ENCODE measurements around the gene SV2A.

SV2A gene

DNA sequence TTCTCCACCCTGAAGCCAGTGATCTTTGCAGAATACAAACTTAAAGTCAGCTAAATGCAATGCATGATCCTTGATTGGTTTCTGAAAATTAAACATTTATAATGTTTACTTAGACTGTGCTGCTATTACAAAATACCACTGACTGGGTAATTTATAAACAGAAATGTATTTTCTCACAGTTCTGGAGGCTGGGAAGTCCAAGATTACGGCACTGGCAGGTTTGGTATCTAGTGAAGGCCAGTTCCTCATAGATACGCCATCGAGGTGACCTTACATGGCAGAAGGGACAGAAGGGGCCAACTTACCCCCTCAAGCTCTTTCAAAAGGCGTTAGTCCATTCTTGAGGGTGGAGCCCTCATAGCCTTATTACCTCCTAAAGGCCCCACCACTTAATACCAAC lies 21.1 kb downstream of the SV2A start:
- H2BK120ac ChIP-seq (ENCODE audit: insufficient read depth, low read length, poor library complexity): no peak overlapping the region
- no peak overlapping the region for H2BK5ac ChIP-seq (ENCODE audit: low read depth, low read length, poor library complexity)
- H4K8ac ChIP-seq (ENCODE audit: low read depth, low read length): no peak overlapping the region
- H3K23ac ChIP-seq (ENCODE audit: low read length): no peak overlapping the region
- H3K79me1 ChIP-seq (ENCODE audit: low read length): peaks cover 6% of the 10 kb centered on the region
- H3K9me3 ChIP-seq (ENCODE audit: insufficient read depth, low read depth, low read length): no peaks in the 10 kb centered on the region
- no peak overlapping the region for H3K4me2 ChIP-seq (ENCODE audit: low read length)
- no peak overlapping the region for H3K18ac ChIP-seq (ENCODE audit: low read length)
- peaks cover 4% of the 10 kb centered on the region for H3K79me2 ChIP-seq (ENCODE audit: control insufficient read depth, insufficient read depth, low read length, poor library complexity)
- no peak for DNase-seq
- no peak overlapping the region for H2AK5ac ChIP-seq (ENCODE audit: low read length)
- no peak overlapping the region for H3K9ac ChIP-seq (ENCODE audit: low read length)
- no peak overlapping the region for H3K27ac ChIP-seq (ENCODE audit: low read depth, low read length)
- no peak overlapping the region for H3K14ac ChIP-seq (ENCODE audit: low read length)
- no peak overlapping the region for H4K12ac ChIP-seq (ENCODE audit: low read depth, low read length)
- no peak overlapping the region for H3K4me3 ChIP-seq (ENCODE audit: low read depth, low read length)
- peaks cover 5 to 7% of the 10 kb centered on the region in 2 experiments for H3K4me1 ChIP-seq (ENCODE audit: control insufficient read depth in 1 of 2, insufficient read depth in 2 of 2, low read length in 2 of 2)
- H2BK12ac ChIP-seq (ENCODE audit: low read length): no peak overlapping the region
- no peaks in the 10 kb centered on the region for H3K36me3 ChIP-seq (ENCODE audit: control insufficient read depth in 1 of 2, insufficient read depth in 2 of 2, low read length in 2 of 2)
- no peak overlapping the region for H2AFZ ChIP-seq (ENCODE audit: insufficient read depth, low read length, poor library complexity)
- H3K4ac ChIP-seq (ENCODE audit: low read depth, low read length): no peak overlapping the region
- H3K27me3 ChIP-seq (ENCODE audit: insufficient read depth, low read length): no peaks in the 10 kb centered on the region
- H4K91ac ChIP-seq (ENCODE audit: low read depth, low read length): no peak overlapping the region
- WGBS (ENCODE audit: extremely low coverage, insufficient coverage, insufficient read length): no CpG with 5 or more reads among the region's 4 CpGs

DNA sequence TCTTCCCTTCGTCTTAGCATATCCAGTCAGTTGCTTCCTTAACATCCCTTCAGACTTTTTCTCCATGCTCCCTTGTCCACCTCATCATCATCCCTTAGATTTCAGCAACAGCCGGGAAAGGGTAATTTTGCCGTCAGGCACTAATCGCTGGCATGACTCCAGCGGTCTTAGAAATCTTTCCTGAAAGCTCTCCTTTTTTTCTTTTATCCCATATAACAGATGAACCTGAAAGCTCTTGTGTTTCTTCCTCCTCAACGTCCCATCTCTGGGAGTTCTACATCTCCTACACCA lies 28.7 kb downstream of the SV2A start:
- H3K79me1 ChIP-seq (ENCODE audit: low read length): peaks cover 28% of the 10 kb centered on the region
- H2AFZ ChIP-seq (ENCODE audit: insufficient read depth, low read length, poor library complexity): peak overlapping the region; percentile 57
- peak overlapping the region; percentile 79 for H4K8ac ChIP-seq (ENCODE audit: low read depth, low read length)
- peak overlapping the region; percentile 64 for H2BK5ac ChIP-seq (ENCODE audit: low read depth, low read length, poor library complexity)
- no peak overlapping the region for H3K4me3 ChIP-seq (ENCODE audit: low read depth, low read length)
- peak overlapping the region; percentile 11 for H4K91ac ChIP-seq (ENCODE audit: low read depth, low read length)
- H3K4ac ChIP-seq (ENCODE audit: low read depth, low read length): peak overlapping the region; percentile 25
- H3K27me3 ChIP-seq (ENCODE audit: insufficient read depth, low read length): no peaks in the 10 kb centered on the region
- H3K14ac ChIP-seq (ENCODE audit: low read length): peak overlapping the region; percentile 65
- peak; percentile 28 to 52 for DNase-seq
- H3K9ac ChIP-seq (ENCODE audit: low read length): no peak overlapping the region
- peaks cover 7% of the 10 kb centered on the region for H3K79me2 ChIP-seq (ENCODE audit: control insufficient read depth, insufficient read depth, low read length, poor library complexity)
- no peaks in the 10 kb centered on the region for H3K9me3 ChIP-seq (ENCODE audit: insufficient read depth, low read depth, low read length)
- peak overlapping the region; percentile 82 for H3K4me2 ChIP-seq (ENCODE audit: low read length)
- no peak overlapping the region for H3K23ac ChIP-seq (ENCODE audit: low read length)
- H3K36me3 ChIP-seq (ENCODE audit: control insufficient read depth in 1 of 2, insufficient read depth in 2 of 2, low read length in 2 of 2): no peaks in the 10 kb centered on the region
- peak overlapping the region; percentile 51 for H4K12ac ChIP-seq (ENCODE audit: low read depth, low read length)
- no peak overlapping the region for H2BK120ac ChIP-seq (ENCODE audit: insufficient read depth, low read length, poor library complexity)
- H3K18ac ChIP-seq (ENCODE audit: low read length): no peak overlapping the region
- H3K27ac ChIP-seq (ENCODE audit: low read depth, low read length): peak overlapping the region; percentile 99
- H3K4me1 ChIP-seq (ENCODE audit: control insufficient read depth in 1 of 2, insufficient read depth in 2 of 2, low read length in 2 of 2): peaks cover 0 to 8% of the 10 kb centered on the region in 2 experiments
- H2BK12ac ChIP-seq (ENCODE audit: low read length): no peak overlapping the region
- no CpG with 5 or more reads among the region's 6 CpGs for WGBS (ENCODE audit: extremely low coverage, insufficient coverage, insufficient read length)
- H2AK5ac ChIP-seq (ENCODE audit: low read length): no peak overlapping the region

DNA sequence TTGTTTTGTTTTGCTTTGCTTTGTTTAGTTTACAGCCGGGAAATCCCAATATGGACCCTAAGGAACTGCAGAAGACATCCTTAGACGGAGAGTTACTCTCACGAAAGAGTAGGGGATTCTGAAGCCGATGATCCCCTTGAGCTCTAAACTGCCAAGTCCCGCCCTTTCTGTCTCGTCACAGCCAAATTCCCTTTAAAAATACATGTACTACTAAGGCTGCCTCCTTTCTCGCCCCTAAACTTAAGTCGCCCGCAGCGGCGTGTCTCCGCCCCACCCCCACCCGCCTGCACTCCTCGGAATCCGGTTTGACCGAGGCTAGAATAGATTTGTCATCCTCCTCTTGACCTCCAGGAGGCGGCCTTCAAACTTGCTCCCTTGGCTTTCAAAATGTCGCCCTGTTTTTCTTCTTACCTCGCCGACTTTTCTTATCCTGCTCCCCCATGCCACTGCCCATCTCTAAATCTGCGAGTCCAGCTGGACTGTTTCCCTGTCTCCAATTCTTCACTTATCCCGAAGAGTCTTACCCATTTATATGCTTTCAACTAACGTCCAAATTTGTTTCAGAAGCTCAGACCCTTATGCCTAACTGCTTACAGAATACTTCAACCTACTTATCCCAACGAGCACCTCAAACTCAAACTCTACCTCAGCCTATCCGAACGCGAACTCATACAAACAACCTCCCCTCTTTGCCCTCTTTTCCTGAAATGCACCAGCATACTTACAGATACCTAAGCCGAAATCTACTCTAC lies 29.2 kb downstream of the SV2A start:
- peak overlapping the region; percentile 77 for H4K12ac ChIP-seq (ENCODE audit: low read depth, low read length)
- H3K9me3 ChIP-seq (ENCODE audit: insufficient read depth, low read depth, low read length): no peaks in the 10 kb centered on the region
- H3K27ac ChIP-seq (ENCODE audit: low read depth, low read length): peak overlapping the region; percentile 99
- H3K14ac ChIP-seq (ENCODE audit: low read length): peak overlapping the region; percentile 90
- no peaks in the 10 kb centered on the region for H3K36me3 ChIP-seq (ENCODE audit: control insufficient read depth in 1 of 2, insufficient read depth in 2 of 2, low read length in 2 of 2)
- H3K4ac ChIP-seq (ENCODE audit: low read depth, low read length): peak overlapping the region; percentile 91
- peaks cover 28% of the 10 kb centered on the region for H3K79me1 ChIP-seq (ENCODE audit: low read length)
- peaks cover 7% of the 10 kb centered on the region for H3K79me2 ChIP-seq (ENCODE audit: control insufficient read depth, insufficient read depth, low read length, poor library complexity)
- peak overlapping the region; percentile 92 for H4K91ac ChIP-seq (ENCODE audit: low read depth, low read length)
- DNase-seq: peak; percentile 90 to 91
- peak overlapping the region; percentile 82 for H3K4me2 ChIP-seq (ENCODE audit: low read length)
- no peak overlapping the region for H3K23ac ChIP-seq (ENCODE audit: low read length)
- H2BK5ac ChIP-seq (ENCODE audit: low read depth, low read length, poor library complexity): peak overlapping the region; percentile 98
- WGBS (ENCODE audit: extremely low coverage, insufficient coverage, insufficient read length): no CpG with 5 or more reads among the region's 28 CpGs
- H2BK12ac ChIP-seq (ENCODE audit: low read length): no peak overlapping the region
- H3K18ac ChIP-seq (ENCODE audit: low read length): peak overlapping the region; percentile 86
- no peaks in the 10 kb centered on the region for H3K27me3 ChIP-seq (ENCODE audit: insufficient read depth, low read length)
- peak overlapping the region; percentile 90 for H2BK120ac ChIP-seq (ENCODE audit: insufficient read depth, low read length, poor library complexity)
- H3K4me3 ChIP-seq (ENCODE audit: low read depth, low read length): peak overlapping the region; percentile 23
- peak overlapping the region; percentile 69 for H2AFZ ChIP-seq (ENCODE audit: insufficient read depth, low read length, poor library complexity)
- peaks cover 0 to 8% of the 10 kb centered on the region in 2 experiments for H3K4me1 ChIP-seq (ENCODE audit: control insufficient read depth in 1 of 2, insufficient read depth in 2 of 2, low read length in 2 of 2)
- H3K9ac ChIP-seq (ENCODE audit: low read length): peak overlapping the region; percentile 80
- peak overlapping the region; percentile 89 for H4K8ac ChIP-seq (ENCODE audit: low read depth, low read length)
- H2AK5ac ChIP-seq (ENCODE audit: low read length): no peak overlapping the region

DNA sequence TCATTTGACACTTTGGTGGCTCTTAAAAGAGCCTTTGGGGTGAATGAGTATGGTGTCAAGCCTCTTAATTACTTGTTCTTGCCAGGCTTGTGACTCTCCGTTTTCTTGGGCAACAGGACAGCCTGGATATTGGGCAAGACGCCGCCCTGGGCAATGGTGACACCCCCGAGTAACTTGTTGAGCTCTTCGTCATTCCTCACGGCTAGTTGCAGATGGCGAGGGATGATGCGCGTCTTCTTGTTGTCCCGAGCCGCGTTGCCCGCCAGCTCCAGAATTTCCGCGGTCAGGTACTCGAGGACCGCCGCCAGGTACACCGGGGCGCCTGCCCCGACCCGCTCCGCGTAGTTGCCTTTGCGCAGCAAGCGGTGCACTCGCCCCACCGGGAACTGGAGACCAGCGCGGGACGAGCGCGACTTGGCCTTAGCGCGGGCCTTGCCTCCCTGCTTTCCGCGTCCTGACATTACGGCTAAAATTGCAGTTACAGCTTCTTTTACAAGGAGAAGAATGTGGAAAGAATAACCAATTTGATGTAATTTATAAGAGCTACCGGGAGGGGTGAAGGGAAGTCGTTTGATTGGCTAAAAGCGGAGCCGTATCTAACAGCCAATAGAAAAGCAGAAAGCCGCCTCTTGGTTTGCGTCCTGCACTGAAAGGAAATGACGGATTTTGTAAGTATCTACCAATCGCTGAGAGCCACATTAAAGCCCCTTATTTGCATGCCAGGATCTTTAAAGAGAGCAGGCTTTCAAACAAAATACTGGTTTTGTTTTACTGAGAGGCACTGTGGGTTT lies 30.0 kb downstream of the SV2A start:
- Histone ChIP-seq H3K27me3 (ENCODE audit: insufficient read depth, low read length) (no peaks in the 10 kb centered on the region), H3K4me3 (ENCODE audit: low read depth, low read length) (peak overlapping the region; percentile 84), H3K14ac (ENCODE audit: low read length) (peak overlapping the region; percentile 50), H4K12ac (ENCODE audit: low read depth, low read length) (peak overlapping the region; percentile 3), H3K9ac (ENCODE audit: low read length) (peak overlapping the region; percentile 80), H2BK120ac (ENCODE audit: insufficient read depth, low read length, poor library complexity) (peak overlapping the region; percentile 90), H3K79me1 (ENCODE audit: low read length) (peaks cover 28% of the 10 kb centered on the region), H3K4me1 (ENCODE audit: control insufficient read depth in 1 of 2, insufficient read depth in 2 of 2, low read length in 2 of 2) (peaks cover 0 to 8% of the 10 kb centered on the region in 2 experiments), H2AFZ (ENCODE audit: insufficient read depth, low read length, poor library complexity) (peak overlapping the region; percentile 53), H3K4me2 (ENCODE audit: low read length) (peak overlapping the region; percentile 82), H3K23ac (ENCODE audit: low read length) (no peak overlapping the region), H3K18ac (ENCODE audit: low read length) (peak overlapping the region; percentile 28), H3K79me2 (ENCODE audit: control insufficient read depth, insufficient read depth, low read length, poor library complexity) (peaks cover 7% of the 10 kb centered on the region), H2BK12ac (ENCODE audit: low read length) (no peak overlapping the region), H4K91ac (ENCODE audit: low read depth, low read length) (peak overlapping the region; percentile 92), H3K9me3 (ENCODE audit: insufficient read depth, low read depth, low read length) (no peaks in the 10 kb centered on the region), H3K36me3 (ENCODE audit: control insufficient read depth in 1 of 2, insufficient read depth in 2 of 2, low read length in 2 of 2) (no peaks in the 10 kb centered on the region), H3K27ac (ENCODE audit: low read depth, low read length) (peak overlapping the region; percentile 99), H4K8ac (ENCODE audit: low read depth, low read length) (peak overlapping the region; percentile 67), H3K4ac (ENCODE audit: low read depth, low read length) (peak overlapping the region; percentile 13), H2BK5ac (ENCODE audit: low read depth, low read length, poor library complexity) (peak overlapping the region; percentile 98), H2AK5ac (ENCODE audit: low read length) (peak overlapping the region; percentile 63)
- peak; percentile 97 for DNase-seq
- no CpG with 5 or more reads among the region's 46 CpGs for WGBS (ENCODE audit: extremely low coverage, insufficient coverage, insufficient read length)
